NCI-H2081 (cell line): Measurements from ENCODE around the gene NLGN1.

Experiments
- DNase-seq, 2 experiments: peaks; one replicate each; lab custom pipeline; 2025; lab: John Stamatoyannopoulos, UW

Gene NLGN1

DNA sequence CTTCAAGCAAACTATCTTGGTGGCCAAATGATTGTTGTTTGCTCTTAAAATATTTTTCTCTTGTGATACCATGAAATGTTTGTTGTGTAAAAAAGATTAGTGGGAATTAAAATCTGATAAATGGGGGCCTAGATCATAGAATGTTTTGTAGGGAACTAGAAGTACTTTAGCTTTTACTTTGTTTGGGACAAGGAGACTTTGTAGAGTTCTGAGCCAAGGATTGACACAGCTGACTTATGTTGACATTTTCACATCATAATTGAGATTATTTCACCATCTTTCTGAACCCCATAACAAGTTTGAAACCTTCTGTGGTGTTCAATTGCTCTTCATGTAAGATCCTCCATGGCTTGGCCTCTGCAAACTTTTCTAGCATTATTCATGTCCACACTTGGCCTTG, 235.4 kb downstream of the NLGN1 start:
- no peak for DNase-seq

- no peak for DNase-seq
These were observed 238.3 kb downstream of the NLGN1 start for GRCh38 chr3:173635826-173636225.

GRCh38 chr3:173639098-173639497, 241.6 kb downstream of the NLGN1 start:
- DNase-seq = no peak

GRCh38 chr3:173641696-173642095, 244.2 kb downstream of the NLGN1 start:
- no peak for DNase-seq

DNA sequence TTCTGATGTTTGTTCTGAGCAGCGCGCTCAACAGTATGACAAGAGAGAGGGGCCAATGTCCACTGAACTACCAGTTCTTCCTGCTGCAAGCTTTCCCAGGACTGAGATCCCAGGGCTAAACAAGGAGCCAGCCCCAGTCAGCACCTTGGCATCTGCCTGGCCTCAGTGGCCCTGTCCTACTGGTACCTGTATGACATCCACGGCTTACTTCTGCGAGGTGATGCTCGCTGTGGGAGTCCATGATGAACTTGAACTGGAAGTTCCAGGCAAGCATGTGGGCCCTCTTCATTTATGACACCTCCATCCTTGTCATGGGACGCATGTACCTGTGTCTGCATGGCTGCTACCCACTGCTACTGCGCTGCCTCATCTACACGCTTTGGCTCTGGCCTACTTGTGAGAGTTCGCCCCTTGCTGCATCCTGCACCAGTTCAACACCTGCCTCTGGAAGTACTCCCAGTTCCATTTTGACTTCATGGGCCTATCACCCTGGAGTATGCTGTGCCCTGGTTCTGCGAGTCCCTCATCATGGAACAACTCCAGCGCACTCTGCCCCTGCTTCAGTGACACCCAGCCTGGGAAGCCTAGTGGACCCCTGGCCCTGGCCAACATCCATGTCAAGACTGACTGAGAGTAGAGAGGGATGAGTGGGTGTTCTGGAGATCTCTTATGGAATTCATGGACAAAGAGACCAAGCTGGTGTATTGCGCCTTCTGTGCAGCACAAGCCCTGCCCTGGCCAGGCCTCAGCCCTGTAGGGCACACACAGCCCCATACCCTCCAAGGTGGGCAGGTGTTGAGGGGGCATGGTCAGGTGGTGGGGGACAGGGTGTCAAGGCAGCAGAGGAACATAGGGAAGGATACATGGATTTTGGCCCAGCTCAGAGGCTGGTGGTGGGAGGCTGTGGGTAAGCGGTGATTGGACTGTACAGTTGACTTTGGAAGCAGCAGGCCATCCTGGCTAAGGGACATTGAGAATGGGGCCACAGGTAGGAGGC, 246.8 kb downstream of the NLGN1 start:
- no peak for DNase-seq

- DNase-seq = no peak
These were observed 253.1 kb downstream of the NLGN1 start for GRCh38 chr3:173650596-173650995.

DNA sequence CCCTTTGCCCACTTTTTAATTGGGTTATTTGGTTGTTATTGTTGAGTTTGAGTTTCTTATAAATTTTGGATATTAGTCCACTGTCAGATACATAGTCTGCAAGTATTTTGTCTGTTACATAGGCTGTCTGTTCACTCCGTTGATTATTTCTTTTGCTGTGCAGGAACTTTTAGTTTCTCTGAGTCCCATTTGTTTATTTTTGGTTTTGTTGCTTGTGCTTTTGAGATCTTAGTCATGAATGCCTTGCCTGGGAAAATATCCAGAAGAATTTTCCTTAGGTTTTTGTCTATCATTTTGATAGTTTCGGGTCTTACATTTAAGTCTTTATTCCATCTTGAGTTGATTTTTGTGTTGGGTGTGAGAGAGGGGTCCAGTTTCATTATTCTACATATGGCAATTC, 254.5 kb downstream of the NLGN1 start:
- no peak for DNase-seq

DNA sequence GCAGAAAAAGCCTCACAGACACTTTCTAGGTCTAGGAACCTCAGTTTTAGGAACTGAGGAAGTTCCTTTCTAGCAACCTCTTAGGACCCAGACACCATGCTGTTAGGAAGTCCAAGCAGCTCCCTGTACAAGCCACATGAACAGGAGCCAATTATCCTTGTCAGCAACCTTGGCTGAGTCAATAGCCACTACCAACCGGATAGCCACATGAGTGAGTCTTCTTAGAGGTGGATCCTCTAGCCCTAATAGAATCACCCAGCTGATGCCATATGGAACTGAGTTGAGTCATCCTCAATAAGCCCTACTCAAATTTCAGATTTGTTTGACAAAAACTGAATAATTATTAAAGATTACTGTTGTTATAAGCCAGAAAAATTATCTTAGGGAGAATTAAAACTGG, 256.2 kb downstream of the NLGN1 start:
- DNase-seq = peak in 1 of 2 experiments; percentile 26

- no peak for DNase-seq
These were observed 262.4 kb downstream of the NLGN1 start for GRCh38 chr3:173659972-173660371.

DNA sequence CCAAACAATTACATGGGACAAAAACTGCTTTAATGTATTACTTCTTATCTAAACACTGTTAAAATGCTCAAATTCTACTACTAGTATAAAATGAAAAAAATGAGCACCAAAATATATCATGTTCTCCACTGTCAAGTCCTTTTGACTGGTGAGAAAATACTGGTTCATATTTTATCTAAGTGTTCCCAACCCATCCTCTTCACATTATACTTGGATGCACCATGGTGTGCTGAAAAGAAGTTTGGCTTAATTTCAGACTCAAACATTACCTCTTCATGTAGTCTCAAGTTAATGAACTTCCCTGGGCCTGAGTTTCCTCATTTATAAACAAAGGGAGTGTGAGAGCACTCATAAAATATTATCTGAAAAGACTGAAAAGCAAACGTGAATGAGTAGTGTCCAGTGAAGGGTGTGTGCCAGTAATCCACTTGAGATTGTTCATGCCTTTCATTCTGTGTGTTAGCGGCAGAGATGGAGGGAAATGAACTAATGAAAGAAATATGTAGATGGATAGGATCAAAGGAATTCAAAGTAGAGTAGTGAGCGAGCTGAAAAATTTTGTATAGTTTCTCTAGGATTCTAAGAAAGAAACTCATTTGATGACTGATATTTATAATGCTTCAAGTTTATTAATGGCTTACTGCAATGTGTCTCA, 263.2 kb downstream of the NLGN1 start:
- no peak for DNase-seq

- no peak for DNase-seq
These were observed 266.2 kb downstream of the NLGN1 start for GRCh38 chr3:173663696-173664111.

- no peak for DNase-seq
These were observed 278.6 kb downstream of the NLGN1 start for GRCh38 chr3:173676094-173676493.

- no peak for DNase-seq
These were observed 283.7 kb downstream of the NLGN1 start for GRCh38 chr3:173681188-173681678.

DNA sequence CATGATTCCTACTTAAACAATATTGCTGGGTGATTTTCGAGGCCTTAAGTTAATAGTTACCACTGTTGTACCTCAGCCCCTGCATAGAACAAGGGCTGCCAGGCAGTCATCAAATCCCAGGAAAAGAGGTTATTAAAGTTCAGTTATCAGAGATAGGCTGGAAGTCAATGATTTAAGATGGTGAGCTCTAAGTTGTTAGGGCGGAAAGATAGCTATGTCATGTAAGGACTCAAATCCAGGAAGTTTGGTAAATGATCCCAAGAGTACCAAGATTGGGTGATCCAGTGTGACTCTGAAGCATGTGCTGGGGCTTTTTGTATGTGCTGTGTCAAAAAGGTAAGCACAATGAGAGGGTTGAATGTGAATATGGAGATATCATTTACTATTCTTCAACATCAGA, 287.9 kb downstream of the NLGN1 start:
- DNase-seq = no peak

GRCh38 chr3:173688216-173688842, 290.8 kb downstream of the NLGN1 start:
- no peak for DNase-seq

DNA sequence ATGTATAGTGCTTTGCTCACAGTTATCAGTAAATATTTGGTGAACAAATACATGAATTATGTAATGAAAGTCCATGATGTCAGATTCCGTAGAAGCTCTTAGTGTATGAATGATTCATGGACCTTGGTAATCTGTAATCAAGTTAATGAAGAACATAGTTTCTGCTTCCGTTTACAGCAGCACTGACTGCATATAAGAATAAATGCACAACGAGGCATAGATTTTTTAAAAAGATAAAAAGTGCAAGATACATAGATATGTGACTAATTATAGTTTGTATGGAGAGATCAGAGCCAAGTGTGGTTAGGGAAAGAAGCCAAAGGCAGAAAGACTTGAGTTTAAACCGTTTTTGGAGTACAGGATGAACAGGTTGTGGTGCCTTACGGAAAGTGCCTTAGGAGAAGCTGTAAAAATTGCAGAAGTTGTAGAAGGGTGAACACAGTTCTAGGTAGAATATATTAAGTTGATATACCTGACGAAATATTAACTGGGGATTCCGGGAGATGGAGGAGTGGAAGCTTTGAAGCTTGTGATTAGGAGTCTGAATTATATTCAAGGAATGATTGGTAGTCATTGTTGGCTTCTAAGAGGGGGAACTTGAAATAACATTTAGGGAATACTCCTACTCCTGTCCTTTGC, 293.1 kb downstream of the NLGN1 start:
- no peak for DNase-seq

- no peak for DNase-seq
These were observed 301.8 kb downstream of the NLGN1 start for GRCh38 chr3:173699353-173699752.

DNA sequence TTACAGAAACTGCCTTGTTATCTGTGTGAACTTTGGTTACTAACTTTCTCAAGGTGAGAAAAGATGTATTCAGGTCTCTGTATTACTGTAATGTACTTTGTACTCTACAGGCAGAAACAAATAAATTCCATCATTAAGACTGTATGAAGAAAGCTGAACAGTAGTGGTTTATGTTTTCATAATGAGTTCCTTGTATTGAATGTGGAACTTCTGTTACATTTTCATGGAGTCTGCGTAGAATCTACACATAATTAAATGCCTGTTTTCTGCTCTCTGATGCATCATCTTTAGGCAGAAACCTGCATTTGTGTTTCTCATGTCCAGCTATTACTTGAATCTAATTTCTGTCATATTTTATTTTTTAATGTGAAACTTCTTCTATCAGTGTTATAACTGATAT, 302.8 kb downstream of the NLGN1 start:
- no peak for DNase-seq

DNA sequence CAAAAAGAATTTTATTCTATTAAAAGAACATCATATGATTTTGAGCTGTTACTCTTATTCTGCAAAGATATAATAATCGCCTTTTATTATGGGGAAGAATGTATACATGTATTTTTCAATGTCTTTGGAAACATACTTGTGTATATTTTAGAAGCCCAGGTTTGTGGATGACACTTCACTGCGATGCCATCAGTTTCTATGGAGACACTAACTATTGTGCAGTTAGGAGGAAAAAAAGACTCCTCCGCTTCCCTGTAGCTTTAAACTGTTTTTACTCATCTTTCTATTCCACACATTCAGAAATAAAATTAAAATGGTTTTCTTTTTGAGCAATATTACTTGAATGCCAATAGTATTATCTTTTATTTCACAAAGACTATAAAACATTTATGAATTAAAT, 305.0 kb downstream of the NLGN1 start:
- DNase-seq = peak in 1 of 2 experiments; percentile 38

DNA sequence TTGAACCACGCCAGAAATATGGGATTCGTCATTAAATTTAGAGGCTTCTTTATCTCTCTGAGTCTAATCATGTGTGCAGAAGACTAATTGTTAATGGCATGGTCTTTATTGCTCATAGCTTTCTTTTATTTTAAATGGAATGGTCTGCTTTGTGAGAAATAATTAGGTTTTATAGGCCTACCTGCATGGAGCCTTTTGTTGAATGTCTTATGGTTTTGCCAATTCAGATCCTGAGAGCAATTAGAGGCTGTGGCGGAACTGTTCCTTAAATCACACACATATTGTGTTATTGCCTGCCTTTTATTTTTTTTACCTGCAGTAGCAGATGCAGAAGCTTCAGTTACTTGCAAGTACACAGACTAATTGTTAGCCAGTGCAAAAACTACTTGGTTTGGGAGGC, 306.2 kb downstream of the NLGN1 start:
- peak; percentile 81 to 98 for DNase-seq

DNA sequence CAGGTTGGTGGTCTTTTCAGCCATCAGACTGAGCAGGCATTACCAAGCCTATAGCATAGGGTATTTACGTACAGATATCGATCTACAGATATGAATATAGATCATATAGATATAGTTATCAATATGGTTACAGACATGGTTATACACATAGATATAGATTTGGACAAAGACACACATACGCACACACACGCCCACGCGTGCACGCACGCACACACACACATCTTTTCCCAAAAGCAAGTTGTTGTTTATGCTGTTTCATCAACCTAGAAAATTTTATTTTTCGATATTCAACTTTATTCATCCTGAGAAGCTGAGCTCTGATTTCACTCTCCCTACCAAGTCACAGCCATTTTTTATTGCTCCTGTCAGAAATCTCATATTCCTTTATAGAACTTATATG, 309.1 kb downstream of the NLGN1 start:
- DNase-seq = no peak

- no peak for DNase-seq
These were observed 310.6 kb downstream of the NLGN1 start for GRCh38 chr3:173708191-173708590.
